Middle frontal gyrus (tissue), 1 donor: Measurements from ENCODE around the gene SH3BP5L.

Experiments used
- DNase-seq: peaks from one replicate; pipeline ENCODE4 v3.0.0-alpha.2; 2015; ENCODE audit warnings: low spot score; ENCODE audit errors: extremely low spot score

Gene SH3BP5L

GRCh38 chr1:248851390-248851789 lies 25.7 kb upstream of the SH3BP5L start:
- no peak for DNase-seq

- no peak for DNase-seq
Measured at GRCh38 chr1:248850536-248851251, 25.0 kb upstream of the SH3BP5L start.

- no peak for DNase-seq
Measured at GRCh38 chr1:248850124-248850523, 24.4 kb upstream of the SH3BP5L start.

- no peak for DNase-seq
Measured at GRCh38 chr1:248849637-248850036, 23.9 kb upstream of the SH3BP5L start.

- DNase-seq: no peak
Measured at GRCh38 chr1:248849152-248849551, 23.4 kb upstream of the SH3BP5L start.

- no peak for DNase-seq
Measured at GRCh38 chr1:248848602-248849001, 22.9 kb upstream of the SH3BP5L start.

GRCh38 chr1:248847956-248848561 lies 22.3 kb upstream of the SH3BP5L start:
- DNase-seq: no peak

GRCh38 chr1:248847181-248847955 lies 21.7 kb upstream of the SH3BP5L start:
- DNase-seq: no peak

GRCh38 chr1:248844526-248844925 lies 18.8 kb upstream of the SH3BP5L start:
- no peak for DNase-seq

GRCh38 chr1:248843687-248844086 lies 18.0 kb upstream of the SH3BP5L start:
- no peak for DNase-seq

GRCh38 chr1:248842781-248843331 lies 17.1 kb upstream of the SH3BP5L start:
- no peak for DNase-seq

GRCh38 chr1:248841702-248842395 lies 16.1 kb upstream of the SH3BP5L start:
- DNase-seq: no peak

GRCh38 chr1:248840946-248841345 lies 15.2 kb upstream of the SH3BP5L start:
- no peak for DNase-seq

GRCh38 chr1:248839168-248839555 lies 13.4 kb upstream of the SH3BP5L start:
- no peak for DNase-seq

GRCh38 chr1:248838357-248839167 lies 12.8 kb upstream of the SH3BP5L start:
- DNase-seq: peak; percentile 81

- peak; percentile 98 for DNase-seq
Measured at GRCh38 chr1:248837781-248838356, 12.2 kb upstream of the SH3BP5L start, which contains the start of gene ZNF672. TSS of gene ZNF672 (plus strand) at chr1:248838224. CDS start at chr1:248847275, 9,051 bp downstream.

- DNase-seq: no peak
Measured at GRCh38 chr1:248837045-248837780, 11.5 kb upstream of the SH3BP5L start.

GRCh38 chr1:248834343-248834940 lies 8.7 kb upstream of the SH3BP5L start:
- DNase-seq: no peak

GRCh38 chr1:248831842-248832241 lies 6.1 kb upstream of the SH3BP5L start:
- no peak for DNase-seq
